ENCODE measurements around the gene CELSR1. TPM values are rescaled to one million over a fixed set of nuclear protein-coding genes. Genes with fewer than 3 reads are reported as not detected.

Gene CELSR1
- total and polyA plus RNA-seq, 7 experiments from 2014 or later = 0.36 to 4.7 (median 0.97) TPM

GRCh38 chr22:46370584-46371291 lies 166.7 kb downstream of the CELSR1 start:
- H3K4me1 Mint-ChIP-seq = peaks cover 0 to 50% (median 39%) of the 10 kb centered on the region in 7 donors
- H3K27ac Mint-ChIP-seq = peak overlapping the region in 5 of 9 donors; percentile 56 to 87 (median 85)
- H3K27me3 Mint-ChIP-seq = peaks cover 0 to 24% (median 11%) of the 10 kb centered on the region in 5 donors
- no peak overlapping the region for H3K4me3 ChIP-seq (ENCODE audit: low read length)
- H3K27me3 ChIP-seq (ENCODE audit: control insufficient read depth in 2 of 2, insufficient read depth in 2 of 2, low read length in 2 of 2) = no peaks in the 10 kb centered on the region
- no peaks in the 10 kb centered on the region for H3K36me3 ChIP-seq (ENCODE audit: control insufficient read depth in 2 of 3, insufficient read depth in 3 of 3, low read length in 3 of 3)
- H3K27ac ChIP-seq (ENCODE audit: low read depth, low read length) = no peak overlapping the region
- ATAC-seq (peak; percentile 55), DNase-seq (peak in 2 of 9 donors; percentile 22 to 30)
- H3K36me3 Mint-ChIP-seq = peaks cover 0 to 1% (median 0%) of the 10 kb centered on the region in 5 donors
- POLR2A ChIA-PET = no interaction called here
- CTCF ChIA-PET = no interaction called here
- H3K9me3 Mint-ChIP-seq = peaks cover under 1 to 14% (median 6%) of the 10 kb centered on the region in 11 donors
- peaks cover 28 to 61% of the 10 kb centered on the region in 2 donors for H3K4me1 ChIP-seq (ENCODE audit: control insufficient read depth in 2 of 2, insufficient read depth in 2 of 2, low read length in 2 of 2)
- peak overlapping the region in 8 of 10 donors; percentile 15 to 74 (median 44) for H3K4me3 Mint-ChIP-seq
- peaks cover 0 to 7% (median 0%) of the 10 kb centered on the region in 3 experiments for H3K9me3 ChIP-seq (ENCODE audit: control insufficient read depth in 2 of 3, low read length in 3 of 3)
- intact Hi-C loops (cut with micrococcal nuclease) = no loop called here

GRCh38 chr22:46369716-46370583 lies 167.5 kb downstream of the CELSR1 start:
- no peaks in the 10 kb centered on the region for H3K27me3 ChIP-seq (ENCODE audit: control insufficient read depth in 2 of 2, insufficient read depth in 2 of 2, low read length in 2 of 2)
- DNase-seq (no peak), ATAC-seq (no peak)
- Mint-ChIP-seq H3K4me3 (peak overlapping the region in 5 of 10 donors; percentile 25 to 74 (median 60)), H3K27me3 (peaks cover 0 to 20% (median 8%) of the 10 kb centered on the region in 5 donors), H3K9me3 (peaks cover 0 to 7% (median 0%) of the 10 kb centered on the region in 11 donors), H3K36me3 (no peaks in the 10 kb centered on the region), H3K4me1 (peaks cover 0 to 43% (median 36%) of the 10 kb centered on the region in 7 donors), H3K27ac (peak overlapping the region in 5 of 9 donors; percentile 56 to 87 (median 85))
- no peaks in the 10 kb centered on the region for H3K36me3 ChIP-seq (ENCODE audit: control insufficient read depth in 2 of 3, insufficient read depth in 3 of 3, low read length in 3 of 3)
- H3K9me3 ChIP-seq (ENCODE audit: control insufficient read depth in 2 of 3, low read length in 3 of 3) = peaks cover 0 to under 1% (median 0%) of the 10 kb centered on the region in 3 experiments
- no peak overlapping the region for H3K4me3 ChIP-seq (ENCODE audit: low read length)
- intact Hi-C loops (cut with micrococcal nuclease) = no loop called here
- ChIA-PET CTCF (no interaction called here), POLR2A (no interaction called here)
- peaks cover 28 to 61% of the 10 kb centered on the region in 2 donors for H3K4me1 ChIP-seq (ENCODE audit: control insufficient read depth in 2 of 2, insufficient read depth in 2 of 2, low read length in 2 of 2)
- no peak overlapping the region for H3K27ac ChIP-seq (ENCODE audit: low read depth, low read length)

- Mint-ChIP-seq H3K27ac (no peak overlapping the region), H3K4me3 (peak overlapping the region in 2 of 10 donors; percentile 45 to 51), H3K27me3 (peaks cover 0 to 20% (median 8%) of the 10 kb centered on the region in 5 donors), H3K36me3 (no peaks in the 10 kb centered on the region), H3K4me1 (peaks cover 0 to 37% (median 31%) of the 10 kb centered on the region in 7 donors), H3K9me3 (peaks cover 0 to 2% (median 0%) of the 10 kb centered on the region in 11 donors)
- H3K9me3 ChIP-seq (ENCODE audit: control insufficient read depth in 2 of 3, low read length in 3 of 3) = no peaks in the 10 kb centered on the region
- intact Hi-C loops (cut with micrococcal nuclease) = no loop called here
- DNase-seq = no peak
- H3K27ac ChIP-seq (ENCODE audit: low read depth, low read length) = no peak overlapping the region
- no peaks in the 10 kb centered on the region for H3K27me3 ChIP-seq (ENCODE audit: control insufficient read depth in 2 of 2, insufficient read depth in 2 of 2, low read length in 2 of 2)
- H3K36me3 ChIP-seq (ENCODE audit: control insufficient read depth in 2 of 3, insufficient read depth in 3 of 3, low read length in 3 of 3) = no peaks in the 10 kb centered on the region
- ChIA-PET POLR2A (no interaction called here), CTCF (no interaction called here)
- no peak overlapping the region for H3K4me3 ChIP-seq (ENCODE audit: low read length)
- ATAC-seq = no peak
- H3K4me1 ChIP-seq (ENCODE audit: control insufficient read depth in 2 of 2, insufficient read depth in 2 of 2, low read length in 2 of 2) = peaks cover 24 to 54% of the 10 kb centered on the region in 2 donors
Observed at GRCh38 chr22:46368871-46369715, 168.3 kb downstream of the CELSR1 start.

GRCh38 chr22:46368422-46368821 lies 169.0 kb downstream of the CELSR1 start:
- H3K27me3 ChIP-seq (ENCODE audit: control insufficient read depth in 2 of 2, insufficient read depth in 2 of 2, low read length in 2 of 2) = no peaks in the 10 kb centered on the region
- H3K4me1 ChIP-seq (ENCODE audit: control insufficient read depth in 2 of 2, insufficient read depth in 2 of 2, low read length in 2 of 2) = peaks cover 18 to 48% of the 10 kb centered on the region in 2 donors
- no peaks in the 10 kb centered on the region for H3K36me3 ChIP-seq (ENCODE audit: control insufficient read depth in 2 of 3, insufficient read depth in 3 of 3, low read length in 3 of 3)
- Mint-ChIP-seq H3K4me3 (peak overlapping the region in 1 of 10 donors; percentile 45), H3K9me3 (no peaks in the 10 kb centered on the region), H3K36me3 (no peaks in the 10 kb centered on the region), H3K4me1 (peaks cover 0 to 32% (median 25%) of the 10 kb centered on the region in 7 donors), H3K27ac (no peak overlapping the region), H3K27me3 (peaks cover 0 to 20% (median 7%) of the 10 kb centered on the region in 5 donors)
- DNase-seq (no peak), ATAC-seq (no peak)
- intact Hi-C loops (cut with micrococcal nuclease) = no loop called here
- ChIA-PET POLR2A (interaction anchor here (0.8 kb wide), 1 partner anchor 114 kb away, joined by 3 read pairs; no protein-coding TSS in a partner anchor), CTCF (interaction anchor here (0.5 to 2.2 kb wide), 3 partner anchors 10 to 534 kb away, joined by 3 to 22 read pairs (median 5); no protein-coding TSS in a partner anchor)
- H3K27ac ChIP-seq (ENCODE audit: low read depth, low read length) = no peak overlapping the region
- H3K4me3 ChIP-seq (ENCODE audit: low read length) = no peak overlapping the region
- no peaks in the 10 kb centered on the region for H3K9me3 ChIP-seq (ENCODE audit: control insufficient read depth in 2 of 3, low read length in 3 of 3)

- Histone ChIP-seq H3K4me1 (ENCODE audit: control insufficient read depth in 2 of 2, insufficient read depth in 2 of 2, low read length in 2 of 2) (peaks cover 14 to 44% of the 10 kb centered on the region in 2 donors), H3K9me3 (ENCODE audit: control insufficient read depth in 2 of 3, low read length in 3 of 3) (no peaks in the 10 kb centered on the region), H3K36me3 (ENCODE audit: control insufficient read depth in 2 of 3, insufficient read depth in 3 of 3, low read length in 3 of 3) (no peaks in the 10 kb centered on the region), H3K27me3 (ENCODE audit: control insufficient read depth in 2 of 2, insufficient read depth in 2 of 2, low read length in 2 of 2) (no peaks in the 10 kb centered on the region), H3K27ac (ENCODE audit: low read depth, low read length) (no peak overlapping the region), H3K4me3 (ENCODE audit: low read length) (no peak overlapping the region)
- Mint-ChIP-seq H3K9me3 (no peaks in the 10 kb centered on the region), H3K4me3 (peak overlapping the region in 5 of 10 donors; percentile 23 to 82 (median 78)), H3K4me1 (peaks cover 0 to 28% (median 21%) of the 10 kb centered on the region in 7 donors), H3K27ac (peak overlapping the region in 1 of 9 donors; percentile 22), H3K36me3 (no peaks in the 10 kb centered on the region), H3K27me3 (peaks cover 0 to 20% (median 3%) of the 10 kb centered on the region in 5 donors)
- DNase-seq (peak; percentile 43 to 76 (median 65)), ATAC-seq (peak; percentile 76)
- intact Hi-C loops (cut with micrococcal nuclease) = loop anchor here in 1 of 2 donors (1.0 kb wide), 1 partner anchor 175 kb away; no protein-coding TSS in a partner anchor
- CTCF ChIA-PET = interaction anchor here (1.0 to 2.2 kb wide), 4 partner anchors 9 to 433 kb away, joined by 4 to 22 read pairs (median 4); no protein-coding TSS in a partner anchor
- POLR2A ChIA-PET = interaction anchor here (0.6 to 0.8 kb wide), 2 partner anchors 13 to 114 kb away, joined by 3 read pairs; no protein-coding TSS in a partner anchor
Observed at GRCh38 chr22:46367707-46368191, 169.7 kb downstream of the CELSR1 start.

Data from naive thymus-derived CD4-positive, alpha-beta T cell (primary cell).